Stimulated activated CD8-positive, alpha-beta memory T cell treated with anti-CD3 and anti-CD28 coated beads, Interleukin-12 subunit alpha, Interleukin-12 subunit beta, amount 100 ng/mL, for 4 hours (primary cell): ENCODE data around the gene RBMS3.

Experiments
- DNase-seq: peaks from one replicate; pipeline ENCODE4 v3.0.0-alpha.2; 2020; ENCODE audit warnings: low read depth

Gene RBMS3

DNA sequence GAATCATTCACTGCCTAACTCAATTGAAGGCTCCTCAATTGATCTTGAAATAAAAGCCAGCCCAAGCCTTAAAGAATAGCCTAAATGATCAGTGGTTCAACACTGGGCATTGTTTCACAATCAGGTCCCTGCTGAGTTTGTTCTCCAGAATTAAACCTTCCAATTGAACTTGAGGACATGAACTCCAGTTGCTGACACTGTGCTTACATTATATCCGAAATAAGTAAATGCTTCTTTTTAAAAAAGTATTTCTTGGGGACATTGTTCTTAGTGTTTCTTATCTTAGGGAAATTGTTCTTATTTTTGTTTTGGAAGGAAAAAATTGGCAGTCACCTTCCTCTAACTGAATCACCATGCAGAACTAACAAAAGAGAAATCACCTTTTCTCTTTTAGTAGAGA is 450.2 kb downstream of the RBMS3 start:
- DNase-seq: no peak

DNA sequence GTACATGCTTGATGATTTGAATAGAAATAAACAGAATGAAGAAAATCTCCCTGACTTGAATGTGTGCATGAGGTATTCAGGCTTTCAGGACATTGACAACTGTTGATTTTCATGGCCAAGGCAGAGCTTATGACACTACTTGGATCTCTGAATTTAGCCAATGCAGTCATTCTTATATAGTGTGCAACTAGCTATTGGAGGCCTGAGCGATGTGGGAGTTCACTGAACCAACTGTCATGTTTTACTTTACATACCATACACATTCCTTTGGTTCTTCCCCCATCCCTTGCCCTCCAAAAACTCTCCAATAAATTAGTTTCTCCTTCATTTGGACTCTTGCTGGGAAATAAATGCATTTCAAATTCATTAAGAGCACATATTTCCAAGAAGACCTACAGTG is 460.4 kb downstream of the RBMS3 start:
- no peak for DNase-seq

DNA sequence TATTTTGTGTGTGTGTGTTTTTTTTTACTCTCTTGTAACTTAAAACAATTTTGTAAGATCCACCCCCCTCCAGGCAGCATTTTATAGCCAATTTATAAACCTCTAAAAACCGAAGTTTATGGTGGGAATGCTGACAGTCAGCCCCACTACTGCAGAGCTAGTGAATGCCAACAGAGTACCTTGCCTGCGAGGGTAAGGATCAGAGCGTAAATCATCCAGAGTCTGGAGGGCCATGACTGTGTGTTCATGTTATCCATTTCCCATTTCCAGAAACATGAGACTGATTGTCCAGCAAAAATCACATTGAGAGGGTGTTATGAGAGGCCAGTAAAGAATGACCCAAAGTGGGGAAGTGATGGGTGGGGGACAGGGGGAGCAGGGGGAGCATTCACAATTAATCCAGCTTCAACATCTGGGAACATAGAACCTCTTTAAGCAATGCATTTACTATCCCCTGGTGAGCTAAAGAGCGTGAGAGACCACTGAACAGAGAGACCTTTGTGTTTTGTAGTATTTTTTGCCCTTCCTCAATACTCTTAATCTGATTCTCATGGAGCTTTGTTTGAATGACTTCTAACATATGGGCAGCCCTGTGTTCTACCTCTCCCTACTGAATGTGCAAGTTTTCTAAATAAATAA is 464.5 kb downstream of the RBMS3 start:
- no peak for DNase-seq

DNA sequence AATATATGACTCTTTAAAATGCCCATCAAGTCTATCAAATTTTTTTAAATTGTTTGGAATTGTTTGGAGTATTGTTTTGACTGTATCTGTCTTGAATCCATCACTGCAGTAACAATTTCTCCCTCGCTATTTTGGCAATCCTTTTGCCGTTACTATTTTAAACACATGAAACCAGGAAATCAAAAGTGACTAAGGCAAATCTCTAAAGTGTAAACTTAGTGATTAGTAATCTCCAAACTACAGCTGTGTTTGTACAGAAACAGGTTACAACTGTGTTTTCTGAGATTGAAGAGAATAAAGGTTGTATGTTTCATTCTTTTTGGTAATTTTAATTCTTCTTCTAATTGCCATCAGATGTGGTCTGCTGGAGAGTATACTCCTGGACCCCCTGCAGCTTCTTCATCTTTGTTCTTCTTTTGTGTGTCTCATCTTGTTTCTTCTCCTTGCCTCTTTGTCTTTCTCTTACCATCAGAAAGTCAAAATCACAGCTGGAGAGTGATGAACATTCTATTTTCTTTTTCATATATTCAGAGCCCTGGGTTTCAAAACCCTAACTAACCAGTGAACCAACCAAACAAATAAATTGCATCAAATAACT is 465.4 kb downstream of the RBMS3 start:
- no peak for DNase-seq

DNA sequence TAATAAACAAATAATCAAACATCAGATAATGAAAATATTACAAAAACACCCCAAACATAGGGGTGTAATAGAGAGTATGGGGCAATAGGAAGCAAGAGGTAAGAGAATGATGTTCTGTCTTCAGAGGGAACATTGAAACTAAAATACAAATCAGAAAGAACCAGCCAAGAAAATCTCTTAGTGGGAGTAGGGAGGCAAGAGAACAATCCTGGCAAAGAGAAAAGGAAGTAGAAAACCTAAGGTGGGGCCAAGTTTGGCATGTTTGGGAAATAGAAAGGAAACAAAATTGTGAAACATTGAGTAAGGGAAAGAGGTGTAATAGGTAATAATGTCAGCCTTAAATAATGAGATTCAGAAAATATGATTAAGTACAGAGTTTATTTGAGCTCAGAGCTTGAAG is 467.1 kb downstream of the RBMS3 start:
- DNase-seq: no peak

DNA sequence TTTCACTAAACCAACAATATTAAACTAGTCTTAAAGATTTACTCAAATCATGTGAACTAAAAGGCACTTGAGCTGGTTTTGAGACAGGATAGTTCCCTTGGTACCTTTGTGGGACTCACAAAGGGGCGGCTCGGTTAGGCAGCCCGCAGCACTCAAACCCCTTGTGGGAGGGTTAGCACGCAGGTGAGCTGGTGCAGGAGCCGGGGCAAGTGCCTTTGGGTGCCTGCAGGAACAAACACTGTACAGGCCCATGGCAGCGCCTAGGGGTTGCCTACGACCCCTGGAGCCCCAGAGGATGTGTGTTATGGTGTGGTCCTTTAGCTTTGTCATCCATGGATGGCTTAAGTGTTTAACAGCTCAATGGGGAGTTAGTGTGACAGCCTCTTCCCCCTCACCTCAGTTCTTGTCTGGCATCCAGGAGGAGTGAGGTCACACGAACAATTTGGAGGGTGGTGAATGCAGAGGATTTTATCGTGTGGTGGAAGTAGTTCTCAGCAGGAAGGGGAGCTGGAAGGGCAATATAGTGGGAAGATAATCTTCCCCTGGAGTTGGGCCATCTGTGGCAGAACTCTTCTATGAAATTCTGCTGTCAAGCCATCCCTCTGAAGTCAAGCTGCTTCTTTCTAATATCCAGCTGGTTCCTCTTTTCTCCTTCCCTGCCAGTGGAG is 470.9 kb downstream of the RBMS3 start:
- DNase-seq: no peak

DNA sequence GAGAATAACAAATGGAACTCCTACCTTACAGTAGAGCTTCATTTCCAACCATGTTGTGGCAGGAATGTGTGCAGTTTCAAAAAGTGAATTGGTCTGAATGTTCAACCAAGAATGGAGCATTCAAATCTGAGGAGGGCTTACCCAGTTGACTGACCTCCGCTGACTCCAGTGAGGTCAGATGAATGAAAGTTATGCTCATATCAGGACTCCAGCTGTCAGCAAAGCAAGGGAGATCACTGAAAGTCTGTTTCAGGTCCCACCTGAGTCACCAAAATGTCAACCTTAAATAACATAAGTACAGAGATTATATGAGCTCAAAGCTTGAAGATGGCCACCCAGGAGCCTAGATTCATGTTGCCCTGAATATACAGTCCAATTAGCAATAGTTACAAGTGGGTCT is 473.5 kb downstream of the RBMS3 start:
- no peak for DNase-seq

DNA sequence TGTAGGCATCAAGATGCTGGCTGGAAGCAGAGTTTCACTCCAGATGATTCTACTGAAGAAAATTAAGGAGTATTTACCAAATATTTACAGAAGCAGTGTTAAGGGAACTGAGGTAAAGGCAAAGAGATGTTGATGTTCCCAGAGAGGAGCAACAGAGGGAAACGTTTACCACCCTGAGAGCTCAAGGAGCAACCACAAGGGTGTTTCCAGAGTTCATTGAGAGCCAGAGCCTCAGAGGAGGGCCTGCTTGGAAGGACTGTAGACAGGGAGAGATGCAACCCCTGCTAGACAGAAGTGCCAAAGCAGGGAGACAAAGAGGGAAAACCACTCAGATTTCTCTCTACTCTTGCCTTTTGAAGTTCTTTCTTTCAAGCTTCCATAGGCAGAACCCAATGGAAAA is 474.5 kb downstream of the RBMS3 start:
- DNase-seq: no peak

DNA sequence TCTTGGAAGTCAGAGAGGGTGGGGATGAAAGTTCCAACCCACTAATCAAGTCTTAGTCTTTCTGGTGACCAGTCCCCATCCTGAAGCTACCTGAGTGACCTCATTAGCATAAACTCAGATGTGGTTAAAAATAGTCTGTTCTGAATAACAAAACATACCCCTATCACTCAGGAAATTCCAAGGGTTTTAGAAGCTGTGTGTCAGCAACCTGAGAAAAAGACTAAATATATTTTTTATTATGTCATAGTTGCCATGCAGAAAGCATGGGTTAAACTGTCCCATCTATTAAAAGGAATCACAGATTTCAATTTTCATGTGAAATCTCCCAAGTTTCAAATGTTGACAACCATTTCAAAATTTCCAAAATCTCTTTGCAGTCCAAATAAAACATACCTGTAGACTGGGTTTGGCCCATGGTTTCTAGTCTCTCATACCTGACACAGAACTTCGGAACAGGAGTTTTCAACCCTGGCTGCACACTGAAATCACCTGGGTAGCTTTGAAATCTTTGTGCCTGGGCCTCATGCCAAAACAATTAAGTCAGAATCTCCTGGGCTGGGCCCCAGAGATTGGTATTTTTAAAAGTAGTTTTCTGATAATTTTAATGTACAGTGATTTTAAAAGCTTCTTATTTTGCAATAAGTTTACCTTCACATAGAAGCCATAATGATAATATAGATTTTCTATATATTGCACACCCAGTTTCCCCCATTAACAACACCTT is 476.3 kb downstream of the RBMS3 start:
- no peak for DNase-seq

DNA sequence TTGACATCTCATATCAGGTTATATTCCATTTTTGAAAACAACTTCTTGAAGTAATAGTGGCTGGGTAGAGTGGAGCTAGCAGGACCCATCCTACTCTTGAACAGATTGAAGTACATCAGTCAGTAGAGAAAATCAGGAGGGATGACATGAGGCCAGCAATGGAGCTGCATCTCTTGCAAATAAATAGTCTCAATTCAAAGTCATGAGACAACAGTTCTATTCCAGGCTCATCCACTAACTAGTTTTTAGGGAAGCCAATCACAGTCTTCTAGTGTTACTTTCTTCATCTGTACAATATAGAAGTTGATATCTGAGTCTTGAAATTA is 477.2 kb downstream of the RBMS3 start:
- no peak for DNase-seq

DNA sequence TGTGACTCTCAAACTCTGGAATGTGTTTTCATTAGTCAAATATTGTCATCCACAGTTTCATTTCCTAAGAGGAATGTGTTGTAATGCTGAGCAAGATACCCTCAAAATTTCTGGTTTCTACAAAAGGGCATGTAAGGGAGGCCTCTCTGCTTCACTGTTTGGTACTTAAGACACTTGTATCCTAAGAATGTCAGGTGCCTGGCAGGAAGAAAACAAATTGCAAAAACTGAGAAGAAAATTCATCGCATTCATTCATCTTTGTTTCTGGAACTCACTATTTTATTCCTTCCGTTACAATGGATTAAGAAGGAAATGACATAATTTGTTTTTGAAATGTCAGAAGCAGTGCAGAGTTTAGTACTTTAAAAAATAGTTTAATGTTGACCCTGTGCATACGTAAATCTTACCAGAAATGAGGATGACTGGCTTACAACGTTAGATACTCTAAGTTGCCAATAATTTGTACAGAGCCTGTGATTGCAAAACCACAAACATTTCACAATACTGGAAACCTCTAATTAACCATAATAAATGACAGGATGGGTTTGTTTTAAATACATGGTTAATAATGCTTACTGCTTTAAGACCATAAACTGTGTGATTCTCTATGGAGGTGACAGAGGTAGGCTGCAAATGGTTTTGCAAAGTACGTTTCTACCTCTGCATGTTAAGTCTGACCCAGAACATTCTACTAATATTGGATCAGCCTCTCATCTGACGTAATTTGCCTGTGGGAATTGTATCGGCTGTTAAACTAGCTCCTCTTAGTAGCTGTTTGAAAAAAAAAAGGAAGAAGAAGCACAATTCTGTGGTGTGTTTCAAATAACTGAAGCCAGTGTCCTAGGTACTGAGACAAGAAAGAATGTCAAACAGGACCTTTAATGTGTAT is 477.8 kb downstream of the RBMS3 start:
- DNase-seq: no peak

DNA sequence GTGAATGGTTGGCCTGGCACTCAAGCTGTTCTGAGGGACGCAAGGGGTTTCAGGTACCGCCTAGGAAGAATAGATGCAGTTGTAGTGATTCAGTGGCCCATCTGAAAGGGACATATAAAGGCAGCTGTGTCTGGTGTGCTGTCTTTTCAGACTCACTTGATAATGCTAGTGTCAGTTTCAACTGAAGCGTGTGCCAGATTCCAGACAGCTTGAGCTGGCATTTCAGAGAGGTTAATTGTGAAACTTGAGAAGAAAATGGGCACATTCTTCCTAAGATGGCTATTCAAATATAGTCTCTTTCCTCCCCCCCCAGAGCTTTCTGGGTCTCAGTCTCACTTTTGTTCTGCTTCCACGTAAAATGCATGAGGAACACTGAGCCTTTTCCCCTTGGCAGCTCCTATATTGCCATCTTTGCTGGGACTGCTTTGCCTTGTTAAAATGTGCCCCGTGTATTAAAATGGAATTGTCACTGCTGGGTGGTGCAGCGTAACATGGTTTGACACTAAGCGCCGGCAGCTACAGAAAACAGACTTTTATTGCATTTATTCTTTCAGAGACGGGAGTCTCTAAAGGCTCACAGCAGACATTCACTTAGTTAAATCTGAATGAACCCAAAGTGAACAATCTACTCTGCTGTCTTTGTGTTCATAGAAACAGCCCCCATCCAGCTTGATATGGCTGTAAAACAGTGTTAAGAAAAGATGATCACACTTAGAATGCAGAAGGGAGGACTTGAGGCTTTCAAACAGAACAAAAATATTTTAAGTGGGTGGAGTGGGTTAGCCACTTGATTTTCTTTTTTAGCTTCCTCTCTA is 478.7 kb downstream of the RBMS3 start:
- DNase-seq: no peak

DNA sequence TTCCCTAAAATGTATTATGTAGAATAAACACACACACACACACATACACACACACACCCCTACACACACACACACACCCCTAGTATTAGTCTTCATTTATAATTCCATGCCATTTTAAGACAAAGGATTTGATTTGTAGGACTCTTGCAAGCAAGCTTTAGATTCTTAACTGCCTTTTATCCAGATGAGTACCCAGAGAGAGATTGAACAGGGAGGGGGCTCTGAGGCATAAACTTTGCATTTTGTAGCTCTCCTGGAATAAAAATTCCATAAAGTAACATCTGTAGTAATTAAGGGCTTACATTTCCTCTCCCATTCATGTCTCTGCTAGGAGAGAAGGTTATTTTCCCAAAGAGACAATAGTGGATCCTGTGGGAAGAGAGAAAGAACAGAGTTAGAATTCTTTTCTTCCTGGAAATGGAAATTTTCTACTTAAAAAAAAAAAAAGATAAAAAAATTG is 479.4 kb downstream of the RBMS3 start:
- DNase-seq: no peak

DNA sequence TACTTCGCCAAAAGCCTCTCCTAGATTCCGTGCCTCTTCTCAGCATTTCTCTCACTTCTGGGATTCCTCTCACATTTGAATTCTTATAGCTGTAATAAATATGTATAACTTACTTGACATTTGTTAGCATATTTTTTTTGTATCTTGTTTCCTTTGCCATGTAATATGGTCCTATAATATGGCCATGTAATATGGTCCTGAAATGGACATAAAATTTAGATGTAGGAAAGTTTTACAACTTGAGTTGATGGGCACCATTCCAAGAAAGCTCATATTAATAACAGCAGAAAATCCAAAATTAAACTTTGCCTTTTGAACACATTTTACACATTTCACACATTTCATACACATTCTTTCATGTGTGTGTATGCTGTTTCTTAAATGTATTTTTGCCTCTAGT is 480.6 kb downstream of the RBMS3 start:
- DNase-seq: no peak

DNA sequence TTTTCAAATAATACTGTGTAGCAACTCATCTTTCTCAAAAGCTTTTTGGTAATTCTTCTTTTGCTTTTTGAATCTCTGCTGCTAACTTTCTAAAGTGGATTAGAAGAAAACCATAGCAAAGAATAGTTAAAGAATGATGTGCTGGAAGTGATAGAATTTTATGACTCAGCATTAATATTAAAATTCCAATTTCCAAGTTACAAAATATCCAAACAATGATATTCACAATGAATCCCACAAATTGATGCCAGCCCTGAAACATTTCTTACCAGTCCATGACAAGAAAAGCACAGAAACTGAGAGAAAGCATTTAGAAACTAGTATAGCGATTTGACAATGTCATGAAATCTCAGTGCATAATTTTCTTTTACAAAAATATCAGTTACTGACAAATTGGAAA is 482.2 kb downstream of the RBMS3 start:
- no peak for DNase-seq

DNA sequence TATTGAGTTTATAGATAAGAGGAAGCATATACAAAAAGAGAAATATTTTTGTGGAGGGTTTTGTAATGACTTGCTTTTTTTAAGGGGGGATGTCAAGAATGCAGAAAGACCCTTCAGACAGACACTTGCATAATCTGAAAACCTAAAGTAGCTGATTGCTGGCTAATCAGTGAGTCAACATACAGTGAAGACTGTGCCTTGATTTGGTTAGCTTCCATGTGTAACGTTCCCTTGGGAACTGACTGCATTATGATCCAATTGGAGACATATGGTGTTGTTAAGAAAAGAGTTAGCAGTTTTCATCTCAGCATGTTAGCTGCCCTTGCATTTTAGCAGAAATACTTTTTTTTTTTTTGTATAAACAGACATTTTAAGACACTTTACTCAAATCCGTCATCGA is 483.2 kb downstream of the RBMS3 start:
- no peak for DNase-seq

DNA sequence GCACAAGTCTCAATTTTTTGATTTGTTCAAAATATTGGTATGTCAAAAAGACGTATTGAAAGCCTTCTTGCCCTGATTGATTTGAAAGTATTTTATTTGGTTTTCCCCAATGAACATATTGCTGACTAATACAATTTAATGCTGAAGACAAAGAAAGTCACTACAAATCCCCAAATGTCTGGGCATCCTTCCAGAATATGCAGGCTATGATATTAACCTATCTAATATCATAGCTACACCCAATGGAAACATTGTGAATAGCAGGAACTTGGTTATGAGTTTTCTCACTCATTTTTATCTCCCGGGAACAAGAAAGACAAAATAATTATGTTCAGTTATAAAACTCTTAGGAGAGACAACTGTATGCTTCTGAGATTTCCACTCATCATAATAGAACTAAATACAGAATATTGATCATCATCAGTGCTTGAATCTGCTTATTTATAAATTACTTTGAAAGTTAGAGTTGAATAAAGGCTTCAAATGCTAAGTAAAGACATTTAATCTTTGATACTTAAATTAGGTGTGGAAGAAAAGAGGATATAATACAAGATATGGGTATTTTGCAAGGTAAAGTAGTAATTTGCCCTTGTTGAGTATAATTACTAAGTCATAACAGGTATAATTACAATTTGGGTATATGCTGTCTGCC is 483.9 kb downstream of the RBMS3 start:
- DNase-seq: no peak

DNA sequence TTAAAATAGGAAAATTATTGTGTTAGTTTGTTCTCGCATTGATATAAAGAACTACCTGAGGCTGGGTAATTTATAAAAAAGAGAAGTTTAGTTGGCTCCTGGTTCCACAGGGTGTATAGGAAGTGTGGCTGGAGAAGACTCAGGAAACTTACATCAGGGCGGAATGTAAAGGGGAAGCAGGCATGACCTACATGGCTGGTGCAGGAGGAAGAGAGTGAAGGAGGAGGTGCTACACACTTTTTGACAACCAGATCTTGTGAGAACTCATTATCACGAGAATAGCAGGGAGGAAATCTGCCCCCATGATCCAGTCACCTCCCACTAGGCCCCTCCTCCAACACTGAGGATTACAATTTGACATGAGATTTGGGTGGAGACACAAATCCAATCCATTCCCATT is 490.7 kb downstream of the RBMS3 start:
- no peak for DNase-seq

DNA sequence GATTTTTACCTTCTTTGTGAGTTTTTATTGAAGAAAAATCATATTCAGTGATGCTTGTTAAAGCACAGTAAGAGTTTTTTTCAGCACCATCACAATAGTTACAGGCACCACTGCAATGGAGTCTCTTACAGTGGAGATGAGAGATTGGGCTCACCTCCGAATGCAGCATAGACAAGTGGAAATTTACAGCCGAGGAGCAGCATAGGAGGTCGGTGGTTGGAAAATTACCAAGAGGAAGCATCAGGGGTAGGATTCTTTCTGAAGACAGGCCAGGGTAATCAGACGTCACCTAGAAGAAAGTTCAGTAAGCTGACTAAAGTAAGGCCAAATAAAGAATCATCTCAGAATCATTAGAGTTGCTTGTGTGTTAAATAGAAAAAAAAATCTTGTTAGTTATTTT is 491.6 kb downstream of the RBMS3 start:
- DNase-seq: no peak

DNA sequence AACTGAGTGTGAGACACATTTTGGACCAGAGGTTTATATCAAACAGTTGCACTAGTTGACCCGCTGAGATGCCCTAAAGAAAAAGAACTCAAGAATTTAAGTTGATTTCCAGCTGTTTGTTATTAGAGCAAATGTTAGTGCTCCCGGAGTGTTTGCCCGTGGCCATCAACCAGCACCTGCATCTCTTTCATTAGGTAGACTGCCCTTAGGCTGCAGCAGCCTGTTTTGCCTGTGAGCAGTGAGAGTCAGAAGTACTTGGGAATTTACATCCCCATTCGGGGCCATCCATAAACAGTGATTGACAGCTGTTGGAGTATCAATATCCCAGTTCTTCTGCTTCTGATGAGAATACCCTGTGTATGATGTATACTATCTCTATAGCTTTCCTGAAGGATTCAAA is 492.6 kb downstream of the RBMS3 start:
- no peak for DNase-seq

DNA sequence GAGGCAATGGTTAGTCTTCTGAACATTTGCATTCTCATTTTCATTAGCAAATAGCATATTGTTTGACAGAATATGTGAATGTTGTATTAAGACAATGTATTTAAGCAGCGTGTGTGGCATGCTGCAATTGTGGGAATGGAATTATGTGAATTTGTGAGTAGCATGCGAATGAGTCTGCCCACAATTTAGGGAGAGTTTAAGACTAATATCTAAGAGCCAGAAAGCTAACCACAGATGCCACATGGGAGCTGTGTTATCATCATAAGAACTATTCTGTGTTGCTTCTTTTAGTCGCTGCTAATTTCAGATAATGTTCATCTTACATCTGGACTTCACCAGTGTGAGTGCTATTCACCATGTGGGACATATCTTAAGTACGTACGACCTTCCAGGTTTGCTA is 494.5 kb downstream of the RBMS3 start:
- DNase-seq: no peak
